IMR-90 (cell line): ENCODE data around the gene COQ2. TPM values are rescaled to one million over a fixed set of nuclear protein-coding genes. Genes with fewer than 3 reads are reported as not detected.
A peak's percentile ranks its signal among the peaks of the same experiment; 100 is the strongest.

ENCODE experiments used
- ATAC-seq: fragments of 200-7000 bp; cut with Tn5 transposase; 2 replicates; pipeline ENCODE4 v1.9.1; 2020; ENCODE audit warnings: low read depth, mild to moderate bottlenecking, moderate library complexity
- BruUV-seq: library from RNA; stranded (reverse); fragments of 400-500 nt; replicated peaks from 2 replicates; lab custom pipeline; 2021; lab: Mats Ljungman, UMichigan
- CTCF ChIA-PET: fragments of 300-600 bp; formaldehyde crosslinking; extraction: SDS; loops from one replicate; lab custom pipeline; 2021; ENCODE audit warnings: antibody characterized with exemption; lab: Yijun Ruan, JAX
- POLR2A ChIA-PET: fragments of 300-600 bp; sonication (Branson Sonifier 250); formaldehyde crosslinking; loops from one replicate; lab custom pipeline; 2022; ENCODE audit warnings: antibody characterized with exemption; ENCODE audit not compliant: unreplicated experiment; lab: Charles Lee
- DNase-seq: peaks from one replicate; pipeline ENCODE4 v3.0.0; 2013
- H2AFZ ChIP-seq: replicated peaks from 2 replicates; pipeline ENCODE3; 2013; ENCODE audit warnings: low read length, mild to moderate bottlenecking; ENCODE audit not compliant: poor library complexity
- H2AK5ac ChIP-seq: 2 replicates; pipeline ENCODE4 v1.6.1; 2013; ENCODE audit warnings: low read depth, low read length, inconsistent platforms
- H2AK9ac ChIP-seq: replicated peaks from 2 replicates; pipeline ENCODE3; 2013; ENCODE audit warnings: mild to moderate bottlenecking, low read depth, low read length, moderate library complexity; ENCODE audit not compliant: poor library complexity
- H2BK120ac ChIP-seq: 2 replicates; pipeline ENCODE4 v1.6.1; 2013; ENCODE audit warnings: low read depth, low read length, inconsistent platforms
- H2BK15ac ChIP-seq: 3 replicates; pipeline ENCODE4 v1.6.1; 2013; ENCODE audit warnings: low read depth, low read length, inconsistent platforms
- H2BK20ac ChIP-seq: 2 replicates; pipeline ENCODE4 v1.6.1; 2013; ENCODE audit warnings: low read depth, mild to moderate bottlenecking, inconsistent platforms, low read length, moderate library complexity
- H2BK5ac ChIP-seq: 2 replicates; pipeline ENCODE4 v1.6.1; 2013; ENCODE audit warnings: mild to moderate bottlenecking, low read depth, low read length, inconsistent platforms; ENCODE audit not compliant: poor library complexity, severe bottlenecking
- H3K14ac ChIP-seq: replicated peaks from 2 replicates; pipeline ENCODE4 v1.6.1; 2013; ENCODE audit warnings: low read depth, low read length, inconsistent platforms
- H3K18ac ChIP-seq: 2 replicates; pipeline ENCODE4 v1.6.1; 2013; ENCODE audit warnings: low read depth, low read length, control low read depth
- H3K23ac ChIP-seq: 2 replicates; pipeline ENCODE4 v1.6.1; 2013; ENCODE audit warnings: low read depth, low read length, inconsistent platforms
- H3K27ac ChIP-seq: 2 replicates; pipeline ENCODE4 v1.5.1; 2013; ENCODE audit warnings: mild to moderate bottlenecking, control low read depth, low read length; ENCODE audit not compliant: insufficient read depth
- H3K27me3 ChIP-seq: 2 replicates; pipeline ENCODE4 v1.6.1; 2013; ENCODE audit warnings: low read length; ENCODE audit not compliant: control insufficient read depth, insufficient read depth
- H3K36me3 ChIP-seq: 2 replicates; pipeline ENCODE4 v1.6.1; 2013; ENCODE audit warnings: low read length, mixed read lengths; ENCODE audit not compliant: control insufficient read depth, insufficient read depth
- H3K4ac ChIP-seq: 2 replicates; pipeline ENCODE4 v1.6.1; 2013; ENCODE audit warnings: low read depth, low read length, inconsistent platforms
- H3K4me1 ChIP-seq: 2 replicates; pipeline ENCODE4 v1.6.1; 2013; ENCODE audit warnings: low read length, mixed read lengths; ENCODE audit not compliant: control insufficient read depth, insufficient read depth
- H3K4me2 ChIP-seq: 2 replicates; pipeline ENCODE4 v1.6.1; 2013; ENCODE audit warnings: low read depth, mild to moderate bottlenecking, control low read depth, low read length, moderate library complexity
- H3K4me3 ChIP-seq: 2 replicates; pipeline ENCODE4 v1.5.1; 2013; ENCODE audit warnings: low read depth, mild to moderate bottlenecking, control low read depth, low read length, moderate library complexity; ENCODE audit not compliant: insufficient read depth
- H3K56ac ChIP-seq: 2 replicates; pipeline ENCODE4 v1.6.1; 2013; ENCODE audit warnings: low read length, inconsistent platforms; ENCODE audit not compliant: insufficient read depth; ENCODE audit errors: extremely low read depth
- H3K79me1 ChIP-seq, 2 experiments: 2 replicates each; pipeline ENCODE4 v1.6.1; 2013; ENCODE audit warnings: low read length in 2 of 2, inconsistent platforms in 1 of 2, low read depth in 1 of 2
- H3K9ac ChIP-seq: 2 replicates; pipeline ENCODE4 v1.6.1; 2013; ENCODE audit warnings: low read depth, low read length, control low read depth
- H3K9me1 ChIP-seq: 2 replicates; pipeline ENCODE4 v1.6.1; 2013; ENCODE audit warnings: low read length, inconsistent platforms; ENCODE audit not compliant: insufficient read depth
- H3K9me3 ChIP-seq: 2 replicates; pipeline ENCODE4 v1.6.1; 2013; ENCODE audit warnings: low read length; ENCODE audit not compliant: control insufficient read depth, insufficient read depth
- H4K20me1 ChIP-seq: 2 replicates; pipeline ENCODE4 v1.6.1; 2013; ENCODE audit warnings: low read length, inconsistent platforms; ENCODE audit not compliant: insufficient read depth
- H4K5ac ChIP-seq: 2 replicates; pipeline ENCODE4 v1.6.1; 2013; ENCODE audit warnings: mild to moderate bottlenecking, low read depth, low read length, control low read depth
- H4K8ac ChIP-seq, 2 experiments: 2 replicates each; pipeline ENCODE4 v1.6.1; 2013; ENCODE audit warnings: low read depth in 2 of 2, low read length in 2 of 2, control low read depth in 1 of 2, inconsistent platforms in 1 of 2
- H4K91ac ChIP-seq: 2 replicates; pipeline ENCODE4 v1.6.1; 2013; ENCODE audit warnings: low read depth, low read length, inconsistent platforms; ENCODE audit not compliant: insufficient read depth
- FOS ChIP-seq: fragments of 150-350 bp; IDR thresholded peaks from 2 replicates; pipeline ENCODE4 v1.6.1; 2016; ENCODE audit warnings: low read depth, low read length
- NFE2L2 ChIP-seq: fragments of 150-350 bp; IDR thresholded peaks from 2 replicates; pipeline ENCODE4 v1.6.1; 2016; ENCODE audit warnings: low read depth, mild to moderate bottlenecking, low read length
- WGBS, 2 experiments: methylation state at CpG; one replicate each; pipeline versions ENCODE4 v1.1.5 to v1.1.7; 2013; ENCODE audit warnings: missing lambda C conversion rate in 2 of 2; ENCODE audit not compliant: insufficient read length in 1 of 2; ENCODE audit errors: extremely low coverage in 2 of 2; 5-methylcytosine and 5-hydroxymethylcytosine counted together
- dilution Hi-C: fragments of 300-500 bp; cut with HindIII; formaldehyde crosslinking; loops from one replicate; pipeline ENCODE4 v1.14.3; 2018; ENCODE audit warnings: low sequenced_read_pairs; ENCODE audit not compliant: unreplicated experiment
- in situ Hi-C: fragments of 300-500 bp; cut with MboI; formaldehyde crosslinking; loops from 3 replicates; pipeline ENCODE4 v1.14.3; 2019; ENCODE audit warnings: low sequenced_read_pairs, inconsistent platforms, mixed read lengths
- intact Hi-C: fragments of 100-400 bp; cut with micrococcal nuclease; formaldehyde crosslinking; loops from 2 replicates; pipeline ENCODE4 v1.10.0; 2022
- polyA plus RNA-seq, 3 experiments: library from polyadenylated mRNA; depleted of rRNA; stranded (reverse); fragments of >200 nt; gene quantifications; 2 replicates each; pipeline ENCODE4 v1.2.3, GENCODE V29; 2012; ENCODE audit warnings: low replicate concordance in 1 of 3
- total RNA-seq: library from RNA; depleted of rRNA; stranded (reverse); fragments of >200 nt; gene quantifications from 2 replicates; pipeline ENCODE4 v1.2.3, GENCODE V29; 2012
- TF ChIP-seq, protein P1 (sequence below): conservative IDR thresholded peaks from 2 replicates; pipeline ENCODE4 v1.5.1; 2012; ENCODE audit warnings: mild to moderate bottlenecking, low read depth, low read length, improper control_type of control experiment

Gene COQ2
- total and polyA plus RNA-seq, 2 of the 4 experiments (the other 2 are of a cell fraction), result 7.3 to 7.4 TPM

DNA sequence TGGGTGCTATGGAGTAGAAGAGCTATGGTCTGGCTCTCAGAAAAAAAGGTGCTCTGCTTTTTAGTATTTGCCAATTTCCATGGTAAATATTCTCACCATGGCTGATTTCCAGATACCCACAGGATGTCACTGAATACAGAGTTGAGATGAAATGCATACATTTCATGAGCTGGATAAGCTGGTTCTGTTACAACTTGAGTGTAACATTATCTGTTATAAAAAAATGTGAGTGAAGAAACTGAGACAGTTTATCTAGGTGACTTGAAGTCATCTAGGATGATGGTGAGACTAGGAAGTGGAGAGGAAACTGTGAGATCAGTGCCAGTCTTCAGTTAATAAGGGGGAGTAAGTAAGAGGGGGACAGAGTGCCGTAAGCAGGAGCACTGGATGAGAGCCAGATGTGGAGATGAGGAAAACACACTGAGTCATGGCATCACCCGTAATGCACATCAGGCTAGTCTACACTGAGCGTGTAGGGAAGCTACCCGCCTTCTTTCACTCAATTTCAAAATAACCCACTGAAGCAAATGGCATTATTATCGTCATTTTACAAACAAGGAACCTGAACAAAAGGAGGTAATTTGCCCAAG is 45.0 kb upstream of the COQ2 start:
- intact Hi-C loops, result no loop called here
- no peak overlapping the region for H4K91ac ChIP-seq
- POLR2A ChIA-PET, result no interaction called here

More for the DNA sequence above, 45.0 kb upstream of the COQ2 start:
- H3K56ac ChIP-seq, result no peak overlapping the region
- H4K20me1 ChIP-seq, result no peaks in the 10 kb centered on the region
- H3K9me3 ChIP-seq, result no peaks in the 10 kb centered on the region
- WGBS, 2 experiments, result no CpG with 5 or more reads among the region's 5 CpGs
- peaks cover 38% of the 10 kb centered on the region for H3K27me3 ChIP-seq
- DNase-seq (peak; percentile 5), ATAC-seq (no peak)
- no peak overlapping the region for H2AK5ac ChIP-seq
- H3K4ac ChIP-seq, result no peak overlapping the region
- H3K79me1 ChIP-seq, result no peaks in the 10 kb centered on the region
- H3K4me2 ChIP-seq, result no peak overlapping the region
- CTCF ChIA-PET, result no interaction called here
- H3K4me3 ChIP-seq, result no peak overlapping the region
- no peak overlapping the region for H4K5ac ChIP-seq
- H3K27ac ChIP-seq, result no peak overlapping the region
- in situ Hi-C loops (no loop called here), dilution Hi-C loops (no loop called here)
- no peaks in the 10 kb centered on the region; the same call in 1 of the 2 replicates for H3K4me1 ChIP-seq
- H3K9me1 ChIP-seq, result no peaks in the 10 kb centered on the region
- no peak overlapping the region for H2BK5ac ChIP-seq
- no peak overlapping the region for H2BK120ac ChIP-seq
- H3K14ac ChIP-seq, result no peak overlapping the region
- BruUV-seq, result no TSS peak
- no peak overlapping the region for H2BK20ac ChIP-seq
- no peak for TF ChIP-seq NFE2L2
- no peak for TF ChIP-seq FOS
- TF ChIP-seq, protein P1, sequence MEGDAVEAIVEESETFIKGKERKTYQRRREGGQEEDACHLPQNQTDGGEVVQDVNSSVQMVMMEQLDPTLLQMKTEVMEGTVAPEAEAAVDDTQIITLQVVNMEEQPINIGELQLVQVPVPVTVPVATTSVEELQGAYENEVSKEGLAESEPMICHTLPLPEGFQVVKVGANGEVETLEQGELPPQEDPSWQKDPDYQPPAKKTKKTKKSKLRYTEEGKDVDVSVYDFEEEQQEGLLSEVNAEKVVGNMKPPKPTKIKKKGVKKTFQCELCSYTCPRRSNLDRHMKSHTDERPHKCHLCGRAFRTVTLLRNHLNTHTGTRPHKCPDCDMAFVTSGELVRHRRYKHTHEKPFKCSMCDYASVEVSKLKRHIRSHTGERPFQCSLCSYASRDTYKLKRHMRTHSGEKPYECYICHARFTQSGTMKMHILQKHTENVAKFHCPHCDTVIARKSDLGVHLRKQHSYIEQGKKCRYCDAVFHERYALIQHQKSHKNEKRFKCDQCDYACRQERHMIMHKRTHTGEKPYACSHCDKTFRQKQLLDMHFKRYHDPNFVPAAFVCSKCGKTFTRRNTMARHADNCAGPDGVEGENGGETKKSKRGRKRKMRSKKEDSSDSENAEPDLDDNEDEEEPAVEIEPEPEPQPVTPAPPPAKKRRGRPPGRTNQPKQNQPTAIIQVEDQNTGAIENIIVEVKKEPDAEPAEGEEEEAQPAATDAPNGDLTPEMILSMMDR, result no peak
- no peak overlapping the region for H3K18ac ChIP-seq
- no peak overlapping the region for H2AFZ ChIP-seq
- H2AK9ac ChIP-seq, result no peak overlapping the region
- no peaks in the 10 kb centered on the region for H3K36me3 ChIP-seq
- no peak overlapping the region for H4K8ac ChIP-seq
- H3K9ac ChIP-seq, result no peak overlapping the region
- H3K23ac ChIP-seq, result no peak overlapping the region
- H2BK15ac ChIP-seq, result no peak overlapping the region
